Measurements from ENCODE around the gene RGPD6.
"Not testable (repeated sequence)": the region's sequence is repeated elsewhere in the genome, so short reads cannot be mapped to it uniquely, and the experiment has no call there.

- TF ChIP-seq CTCF (IDR thresholded peaks at IDR 0.05; ENCODE audit: low read depth, low read length, poor library complexity, severe bottlenecking); EZH2phosphoT487 (IDR thresholded peaks at IDR 0.05; ENCODE audit: borderline replicate concordance, low read length): not testable (repeated sequence)
Measured at GRCh38 chr2:110605057-110605456, 28.0 kb upstream of the RGPD6 start.

Measured in DOHH2 (cell line).